Large intestine (tissue), 12 donors: ENCODE measurements around the gene TRIM42. TPM values are rescaled to one million over a fixed set of nuclear protein-coding genes. Genes with fewer than 3 reads are reported as not detected.

ENCODE experiments used
- DNase-seq, 2 donors: peaks; one replicate each; pipeline versions ENCODE4 v3.0.0 to v3.0.0-alpha.2; 2013
- H3K27ac ChIP-seq: one replicate; pipeline ENCODE4 v1.5.1; 2013; ENCODE audit warnings: low read length
- H3K27me3 ChIP-seq: 2 replicates; pipeline ENCODE4 v1.6.1; 2013; ENCODE audit warnings: low read length; ENCODE audit not compliant: control insufficient read depth, insufficient read depth
- H3K36me3 ChIP-seq: 2 replicates; pipeline ENCODE4 v1.6.1; 2013; ENCODE audit warnings: low read length; ENCODE audit not compliant: control insufficient read depth, insufficient read depth
- H3K4me1 ChIP-seq: one replicate; pipeline ENCODE4 v1.6.1; 2013; ENCODE audit warnings: low read length; ENCODE audit not compliant: control insufficient read depth, insufficient read depth
- H3K4me3 ChIP-seq: one replicate; pipeline ENCODE4 v1.5.1; 2013; ENCODE audit warnings: low read length
- H3K9me3 ChIP-seq: one replicate; pipeline ENCODE4 v1.6.1; 2013; ENCODE audit warnings: mild to moderate bottlenecking, low read depth, low read length, moderate library complexity; ENCODE audit not compliant: control insufficient read depth
- WGBS: methylation state at CpG from one replicate; pipeline ENCODE4 v1.1.5; 2013; ENCODE audit warnings: low lambda C conversion rate; ENCODE audit not compliant: insufficient coverage; 5-methylcytosine and 5-hydroxymethylcytosine counted together
- long read RNA-seq, 11 donors: transcript quantifications; one replicate each; lab custom pipeline, GENCODE V29; 2026
- polyA plus RNA-seq: library from polyadenylated mRNA; unstranded; fragments of 120-200 nt; gene quantifications from one replicate; pipeline ENCODE4 v1.2.1, GENCODE V29; 2013

Gene TRIM42
- polyA plus RNA-seq, result not detected
- long read RNA-seq, donor 1, result 0 reads
- long read RNA-seq, donor 2, result 0 reads
- long read RNA-seq, donor 3, result 0 reads
- long read RNA-seq, donor 4, result 0 reads
- long read RNA-seq, donor 5, result 0 reads
- long read RNA-seq, donor 6, result 0 reads
- long read RNA-seq, donor 7, result 0 reads
- long read RNA-seq, donor 8, result 0 reads
- long read RNA-seq, donor 9, result 0 reads
- long read RNA-seq, donor 10, result 0 reads
- long read RNA-seq, donor 11, result 0 reads

GRCh38 chr3:140677764-140678163 lies at the start of gene TRIM42:
Gene TRIM42 (plus strand): TSS chr3:140678064. CDS start chr3:140678230, 166 bp downstream.
- no peak for DNase-seq
- H3K36me3 ChIP-seq, result no peaks in the 10 kb centered on the region
- no peaks in the 10 kb centered on the region for H3K27me3 ChIP-seq
- no peak within 1 kb of the TSS for H3K4me3 ChIP-seq
- WGBS, result no CpG with 5 or more reads among the region's 2 CpGs
- H3K9me3 ChIP-seq, result no peaks in the 10 kb centered on the region
- no peak within 1 kb of the TSS for H3K27ac ChIP-seq
- H3K4me1 ChIP-seq, result no peaks in the 10 kb centered on the region

GRCh38 chr3:140628606-140629005 lies 49.3 kb upstream of the TRIM42 start:
- 60% methylated on average over 1 of the region's 4 CpGs for WGBS
- H3K4me1 ChIP-seq, result no peaks in the 10 kb centered on the region
- no peaks in the 10 kb centered on the region for H3K27me3 ChIP-seq
- DNase-seq, result no peak
- H3K4me3 ChIP-seq, result no peak overlapping the region
- no peaks in the 10 kb centered on the region for H3K36me3 ChIP-seq
- H3K9me3 ChIP-seq, result no peaks in the 10 kb centered on the region
- no peak overlapping the region for H3K27ac ChIP-seq

GRCh38 chr3:140629357-140630137 lies 48.3 kb upstream of the TRIM42 start:
- H3K36me3 ChIP-seq, result no peaks in the 10 kb centered on the region

GRCh38 chr3:140630366-140630765 lies 47.5 kb upstream of the TRIM42 start:
- Histone ChIP-seq H3K9me3 (no peaks in the 10 kb centered on the region), H3K27me3 (no peaks in the 10 kb centered on the region), H3K4me1 (no peaks in the 10 kb centered on the region), H3K36me3 (no peaks in the 10 kb centered on the region), H3K4me3 (no peak overlapping the region), H3K27ac (no peak overlapping the region)
- no peak for DNase-seq
- WGBS, result 94% methylated on average over 2 of the region's 5 CpGs

More at GRCh38 chr3:140629357-140630137, 48.3 kb upstream of the TRIM42 start:
- DNase-seq, result no peak
- no CpG with 5 or more reads among the region's 3 CpGs for WGBS
- H3K4me3 ChIP-seq, result no peak overlapping the region
- H3K9me3 ChIP-seq, result no peaks in the 10 kb centered on the region
- no peak overlapping the region for H3K27ac ChIP-seq
- no peaks in the 10 kb centered on the region for H3K4me1 ChIP-seq
- no peaks in the 10 kb centered on the region for H3K27me3 ChIP-seq

GRCh38 chr3:140630866-140631265 lies 47.0 kb upstream of the TRIM42 start:
- Histone ChIP-seq H3K27ac (no peak overlapping the region), H3K36me3 (no peaks in the 10 kb centered on the region), H3K4me3 (no peak overlapping the region), H3K4me1 (no peaks in the 10 kb centered on the region), H3K27me3 (no peaks in the 10 kb centered on the region), H3K9me3 (no peaks in the 10 kb centered on the region)
- no peak for DNase-seq

GRCh38 chr3:140635276-140635675 lies 42.6 kb upstream of the TRIM42 start:
- 100% methylated on average over 1 of the region's 5 CpGs for WGBS
- Histone ChIP-seq H3K36me3 (no peaks in the 10 kb centered on the region), H3K9me3 (no peaks in the 10 kb centered on the region), H3K27me3 (no peaks in the 10 kb centered on the region), H3K4me3 (no peak overlapping the region), H3K4me1 (no peaks in the 10 kb centered on the region), H3K27ac (no peak overlapping the region)
- DNase-seq, result no peak

- H3K9me3 ChIP-seq, result no peaks in the 10 kb centered on the region
- no peaks in the 10 kb centered on the region for H3K27me3 ChIP-seq
- no peak for DNase-seq
- no peaks in the 10 kb centered on the region for H3K4me1 ChIP-seq
- no peaks in the 10 kb centered on the region for H3K36me3 ChIP-seq
- WGBS, result 53% methylated on average over 2 of the region's 6 CpGs
- H3K27ac ChIP-seq, result no peak overlapping the region
- H3K4me3 ChIP-seq, result no peak overlapping the region
Measured at GRCh38 chr3:140636406-140637138, 41.3 kb upstream of the TRIM42 start.

GRCh38 chr3:140651287-140651686 lies 26.6 kb upstream of the TRIM42 start:
- no peaks in the 10 kb centered on the region for H3K4me1 ChIP-seq
- no peak overlapping the region for H3K27ac ChIP-seq
- no peak for DNase-seq
- no CpG with 5 or more reads among the region's 23 CpGs for WGBS
- H3K9me3 ChIP-seq, result peaks cover 7% of the 10 kb centered on the region
- H3K27me3 ChIP-seq, result no peaks in the 10 kb centered on the region
- H3K4me3 ChIP-seq, result no peak overlapping the region
- H3K36me3 ChIP-seq, result no peaks in the 10 kb centered on the region

GRCh38 chr3:140655678-140656077 lies 22.2 kb upstream of the TRIM42 start:
- Histone ChIP-seq H3K4me1 (no peaks in the 10 kb centered on the region), H3K27me3 (no peaks in the 10 kb centered on the region), H3K36me3 (no peaks in the 10 kb centered on the region), H3K9me3 (peaks cover 7% of the 10 kb centered on the region), H3K27ac (no peak overlapping the region), H3K4me3 (no peak overlapping the region)
- no CpG with 5 or more reads among the region's 1 CpG for WGBS
- no peak for DNase-seq

- H3K36me3 ChIP-seq, result no peaks in the 10 kb centered on the region
- H3K27me3 ChIP-seq, result no peaks in the 10 kb centered on the region
- H3K27ac ChIP-seq, result no peak overlapping the region
- H3K4me3 ChIP-seq, result no peak overlapping the region
- H3K9me3 ChIP-seq, result no peaks in the 10 kb centered on the region
- DNase-seq, result no peak
- WGBS, result no CpG with 5 or more reads among the region's 5 CpGs
- H3K4me1 ChIP-seq, result no peaks in the 10 kb centered on the region
Measured at GRCh38 chr3:140664111-140664510, 13.8 kb upstream of the TRIM42 start.
